Measurements from ENCODE around the gene HK1. TPM values are rescaled to one million over a fixed set of nuclear protein-coding genes. Genes with fewer than 3 reads are reported as not detected.

Gene HK1
- total RNA-seq, 2 donors from 2014 or later, result 38.0 to 78.8 TPM

DNA sequence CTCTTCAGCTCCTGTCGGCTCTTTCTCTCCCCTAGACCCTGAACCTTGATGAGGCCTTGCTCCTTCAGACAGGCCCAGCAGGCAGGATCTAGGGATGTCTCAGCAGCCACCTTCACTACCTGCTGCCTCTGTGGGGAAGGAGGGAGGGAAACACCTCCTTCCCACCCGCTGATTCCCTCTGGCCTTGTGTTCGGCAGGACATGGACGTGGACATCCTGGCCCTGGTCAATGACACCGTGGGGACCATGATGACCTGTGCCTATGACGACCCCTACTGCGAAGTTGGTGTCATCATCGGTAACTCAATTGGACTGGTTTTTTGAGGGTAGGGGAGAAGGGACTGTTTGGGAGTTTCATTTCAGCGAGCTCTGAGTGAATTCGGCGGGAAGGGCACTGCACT, 37.8 kb upstream of the HK1 start:
- Mint-ChIP-seq H3K27me3 (ENCODE audit: insufficient read depth) (peaks cover 4% of the 10 kb centered on the region), H3K27ac (no peak overlapping the region), H3K4me1 (peaks cover 6% of the 10 kb centered on the region), H3K4me3 (no peak overlapping the region), H3K36me3 (ENCODE audit: low read depth) (no peaks in the 10 kb centered on the region), H3K9me3 (no peaks in the 10 kb centered on the region)
- no peaks in the 10 kb centered on the region for H3K9me3 ChIP-seq (ENCODE audit: control insufficient read depth, low read length)
- H3K27ac ChIP-seq (ENCODE audit: low read depth, low read length), result no peak overlapping the region
- H3K4me3 ChIP-seq (ENCODE audit: low read length), result no peak overlapping the region
- WGBS, 2 experiments (ENCODE audit: insufficient coverage in 1 of 2, insufficient read length in 1 of 2), result 95 to 98% methylated on average over 10 to 11 of the region's 11 CpGs
- H3K27me3 ChIP-seq (ENCODE audit: control insufficient read depth, insufficient read depth, low read length, poor library complexity, severe bottlenecking), result no peaks in the 10 kb centered on the region
- H3K36me3 ChIP-seq (ENCODE audit: control insufficient read depth, insufficient read depth, low read length), result no peaks in the 10 kb centered on the region
- no peaks in the 10 kb centered on the region for H3K4me1 ChIP-seq (ENCODE audit: control insufficient read depth, insufficient read depth, low read length)
- no peak overlapping the region for H3K9ac ChIP-seq (ENCODE audit: extremely low read depth, low read length, poor library complexity, severe bottlenecking)
- TF ChIP-seq, protein P1, sequence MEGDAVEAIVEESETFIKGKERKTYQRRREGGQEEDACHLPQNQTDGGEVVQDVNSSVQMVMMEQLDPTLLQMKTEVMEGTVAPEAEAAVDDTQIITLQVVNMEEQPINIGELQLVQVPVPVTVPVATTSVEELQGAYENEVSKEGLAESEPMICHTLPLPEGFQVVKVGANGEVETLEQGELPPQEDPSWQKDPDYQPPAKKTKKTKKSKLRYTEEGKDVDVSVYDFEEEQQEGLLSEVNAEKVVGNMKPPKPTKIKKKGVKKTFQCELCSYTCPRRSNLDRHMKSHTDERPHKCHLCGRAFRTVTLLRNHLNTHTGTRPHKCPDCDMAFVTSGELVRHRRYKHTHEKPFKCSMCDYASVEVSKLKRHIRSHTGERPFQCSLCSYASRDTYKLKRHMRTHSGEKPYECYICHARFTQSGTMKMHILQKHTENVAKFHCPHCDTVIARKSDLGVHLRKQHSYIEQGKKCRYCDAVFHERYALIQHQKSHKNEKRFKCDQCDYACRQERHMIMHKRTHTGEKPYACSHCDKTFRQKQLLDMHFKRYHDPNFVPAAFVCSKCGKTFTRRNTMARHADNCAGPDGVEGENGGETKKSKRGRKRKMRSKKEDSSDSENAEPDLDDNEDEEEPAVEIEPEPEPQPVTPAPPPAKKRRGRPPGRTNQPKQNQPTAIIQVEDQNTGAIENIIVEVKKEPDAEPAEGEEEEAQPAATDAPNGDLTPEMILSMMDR (conservative IDR thresholded peaks at IDR 0.05), result no peak
- no peak for DNase-seq

DNA sequence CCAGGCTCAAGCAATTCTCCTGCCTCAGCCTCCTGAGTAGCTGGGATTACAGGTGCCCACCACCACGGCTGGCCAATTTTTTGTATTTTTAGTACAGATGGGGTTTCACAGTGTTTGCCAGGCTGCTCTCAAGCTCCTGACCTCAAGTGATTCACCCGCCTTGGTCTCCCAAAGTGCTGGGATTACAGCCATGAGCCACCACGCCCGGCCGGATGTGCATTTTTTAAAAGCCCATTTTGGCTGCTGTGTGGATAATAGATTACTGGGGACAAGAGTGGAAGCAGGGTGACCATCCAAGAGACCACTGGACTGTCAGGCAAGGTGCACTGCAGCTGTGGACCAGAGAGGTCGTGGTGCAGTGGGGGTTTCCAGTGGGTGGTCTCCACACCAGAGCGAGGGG, 36.7 kb upstream of the HK1 start:
- Histone ChIP-seq H3K27ac (ENCODE audit: low read depth, low read length) (no peak overlapping the region), H3K4me1 (ENCODE audit: control insufficient read depth, insufficient read depth, low read length) (no peaks in the 10 kb centered on the region), H3K36me3 (ENCODE audit: control insufficient read depth, insufficient read depth, low read length) (no peaks in the 10 kb centered on the region), H3K27me3 (ENCODE audit: control insufficient read depth, insufficient read depth, low read length, poor library complexity, severe bottlenecking) (no peaks in the 10 kb centered on the region), H3K9me3 (ENCODE audit: control insufficient read depth, low read length) (no peaks in the 10 kb centered on the region), H3K9ac (ENCODE audit: extremely low read depth, low read length, poor library complexity, severe bottlenecking) (no peak overlapping the region), H3K4me3 (ENCODE audit: low read length) (no peak overlapping the region)
- H3K9me3 Mint-ChIP-seq, result no peaks in the 10 kb centered on the region
- H3K4me3 Mint-ChIP-seq, result no peak overlapping the region
- no peak overlapping the region for H3K27ac Mint-ChIP-seq
- no peaks in the 10 kb centered on the region for H3K36me3 Mint-ChIP-seq (ENCODE audit: low read depth)
- H3K4me1 Mint-ChIP-seq, result peaks cover 6% of the 10 kb centered on the region
- WGBS, 2 experiments (ENCODE audit: insufficient coverage in 1 of 2, insufficient read length in 1 of 2), result 92 to 95% methylated on average over 5 to 7 of the region's 7 CpGs
- peaks cover 4% of the 10 kb centered on the region for H3K27me3 Mint-ChIP-seq (ENCODE audit: insufficient read depth)
- TF ChIP-seq, protein P1 (conservative IDR thresholded peaks at IDR 0.05), result no peak
- DNase-seq, result no peak

GRCh38 chr10:69242040-69242851, 36.0 kb upstream of the HK1 start:
- 92 to 93% methylated on average over 9 to 11 of the region's 11 CpGs for WGBS, 2 experiments (ENCODE audit: insufficient coverage in 1 of 2, insufficient read length in 1 of 2)
- Histone ChIP-seq H3K27me3 (ENCODE audit: control insufficient read depth, insufficient read depth, low read length, poor library complexity, severe bottlenecking) (no peaks in the 10 kb centered on the region), H3K9ac (ENCODE audit: extremely low read depth, low read length, poor library complexity, severe bottlenecking) (no peak overlapping the region), H3K9me3 (ENCODE audit: control insufficient read depth, low read length) (no peaks in the 10 kb centered on the region), H3K27ac (ENCODE audit: low read depth, low read length) (no peak overlapping the region), H3K4me3 (ENCODE audit: low read length) (no peak overlapping the region), H3K36me3 (ENCODE audit: control insufficient read depth, insufficient read depth, low read length) (no peaks in the 10 kb centered on the region), H3K4me1 (ENCODE audit: control insufficient read depth, insufficient read depth, low read length) (no peaks in the 10 kb centered on the region)
- H3K4me1 Mint-ChIP-seq, result peaks cover 6% of the 10 kb centered on the region
- no peak overlapping the region for H3K4me3 Mint-ChIP-seq
- TF ChIP-seq, protein P1 (conservative IDR thresholded peaks at IDR 0.05), result no peak
- no peaks in the 10 kb centered on the region for H3K36me3 Mint-ChIP-seq (ENCODE audit: low read depth)
- H3K27ac Mint-ChIP-seq, result no peak overlapping the region
- H3K27me3 Mint-ChIP-seq (ENCODE audit: insufficient read depth), result peaks cover 4% of the 10 kb centered on the region
- H3K9me3 Mint-ChIP-seq, result no peaks in the 10 kb centered on the region
- no peak for DNase-seq
